Heart left ventricle (tissue), 16 donors: ENCODE results near the gene IL36B. TPM values are rescaled to one million over a fixed set of nuclear protein-coding genes. Genes with fewer than 3 reads are reported as not detected.

Source experiments
- ATAC-seq, 4 donors: fragments of 200-7000 bp; cut with Tn5 transposase; one replicate each; pipeline ENCODE4 v1.9.1; 2020 to 2022; ENCODE audit warnings: moderate library complexity in 4 of 4, mild to moderate bottlenecking in 3 of 4, moderate number of reproducible peaks in 1 of 4
- DNase-seq, 5 donors: peaks; one replicate each; pipeline ENCODE4 v3.0.0-alpha.2; 2020
- H3K27ac ChIP-seq, 12 donors: fragments of 200-600 bp; sonication (generic) in 4 of 12; one replicate each; pipeline versions ENCODE4 v1.5.0 to v1.8.0; 2016 to 2022; ENCODE audit warnings: mild to moderate bottlenecking in 2 of 12
- H3K27me3 ChIP-seq, 9 donors: fragments of 200-600 bp; sonication (generic) in 2 of 9; one replicate each; pipeline versions ENCODE4 v1.5.1 to v1.8.0; 2016 to 2022; ENCODE audit warnings: mild to moderate bottlenecking in 3 of 9
- H3K36me3 ChIP-seq, 9 donors: fragments of 200-600 bp; sonication (generic) in 2 of 9; one replicate each; pipeline versions ENCODE4 v1.5.0 to v1.8.0; 2018 to 2022; ENCODE audit warnings: mild to moderate bottlenecking in 2 of 9
- H3K4me1 ChIP-seq, 12 donors: fragments of 200-600 bp; sonication (generic) in 4 of 12; one replicate each; pipeline versions ENCODE4 v1.5.0 to v1.8.0; 2016 to 2022; ENCODE audit warnings: mild to moderate bottlenecking in 3 of 12
- H3K4me3 ChIP-seq, 12 donors: fragments of 200-600 bp; sonication (generic) in 4 of 12; one replicate each; pipeline versions ENCODE4 v1.5.0 to v1.8.0; 2017 to 2022; ENCODE audit warnings: mild to moderate bottlenecking in 9 of 12, moderate library complexity in 4 of 12
- H3K9me3 ChIP-seq, 12 donors: fragments of 200-600 bp; sonication (generic) in 4 of 12; one replicate each; pipeline versions ENCODE4 v1.5.0 to v1.8.0; 2016 to 2022; ENCODE audit warnings: mild to moderate bottlenecking in 1 of 12
- POLR2A ChIP-seq, 2 donors: fragments of 450-650 bp; IDR thresholded peaks; one replicate each; pipeline ENCODE4 v1.6.1; 2017; ENCODE audit warnings: antibody characterized with exemption in 2 of 2, mild to moderate bottlenecking in 2 of 2, moderate library complexity in 2 of 2
- WGBS, 4 donors: extraction: QIAGEN DNeasy Blood & Tissue Kit in 2 of 4; methylation state at CpG; one replicate each; pipeline versions ENCODE4 v1.1.5 to v1.1.7; 2013 to 2018; 5-methylcytosine and 5-hydroxymethylcytosine counted together
- intact Hi-C, 10 donors: fragments of 100-400 bp; cut with DNase I; formaldehyde crosslinking; loops; one replicate each; pipeline versions ENCODE4 v1.11.1 to v1.14.2; 2022
- polyA plus RNA-seq, 2 donors: library from polyadenylated mRNA; stranded (reverse); fragments of 200-250 nt; gene quantifications; one replicate each; pipeline ENCODE4 v1.2.3, GENCODE V29; 2013
- total RNA-seq, 9 donors: library from RNA; depleted of rRNA in 2 of 9; stranded (reverse); fragments of >200 nt in 2 of 9; fragmentation: NEBNext Ultra II Directional in 3 of 9; extraction: Animal tissue kit (Norgen Biotek cat#: 25700) in 3 of 9; gene quantifications; one replicate each; pipeline versions ENCODE4 v1.1.0 to v1.2.4, GENCODE V29; 2016 to 2023
- TF ChIP-seq, protein P1 (sequence below), 12 donors: fragments of 200-600 bp; sonication (generic) in 4 of 12; IDR thresholded peaks; one replicate each; pipeline versions ENCODE4 v1.5.0 to v1.8.0; 2018 to 2022; ENCODE audit warnings: antibody characterized with exemption in 12 of 12, mild to moderate bottlenecking in 5 of 12
- donor health status: ischemic (EF 13 %, LVEDD 7.1; RV severe dilation, severe dysfunction).
- donor health status: healthy with polysubstance abuse.
- donor health status: DM: no; HTN: yes; CAD: no.
- donor health status: DM: no; HTN: no; CAD: no.
- donor health status: ischemic (EF 25% LVEDD 6.9; RV normal size, moderate dysfunction).
- donor health status: ischemic (EF 25% LVEDD 5.7; RV mildly dilated, moderate dysfunction).
- donor health status: healthy.
- donor health status: DM: yes; HTN: yes; CAD: no.
- donor health status: ischemic (EF 35%, LVEDD 5.7; RV mildly dilated, moderate dysfunction).
- donor health status: nonischemic (EF 11% LVEDD 7.7; RV severe dilation, severe dysfunction).
- donor health status: DM: yes; HTN: yes; CAD: no.
- donor health status: PGD.
- donor health status: ischemic (EF 29% LVEDD 5.4; RV normal size, mild dysfunction).
- donor health status: nonischemic (EF 23%, LVEDD 6.1; RV moderate dilation, normal function).

The IL36B gene
- total and polyA plus RNA-seq, 11 donors = not detected

DNA sequence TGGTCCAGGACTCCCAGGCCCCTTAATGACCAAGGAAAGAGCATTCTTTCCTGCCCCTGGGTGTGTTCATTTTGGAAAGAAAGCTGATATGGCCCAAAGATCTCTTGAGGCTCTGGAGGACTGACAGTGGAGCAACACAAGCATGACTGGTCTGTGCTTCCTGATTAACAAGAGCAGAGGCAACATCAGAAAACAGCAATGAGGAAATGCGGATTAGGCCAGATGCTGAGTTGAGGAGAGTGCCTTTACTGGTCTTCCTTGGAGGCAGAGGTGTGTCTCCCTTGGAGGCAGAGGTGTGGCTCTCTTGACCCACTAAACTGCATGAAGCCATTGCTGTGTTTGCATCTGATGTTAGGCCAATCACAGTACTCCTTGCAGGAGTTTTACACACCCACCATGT lies 19.9 kb downstream of the IL36B start:
- Histone ChIP-seq H3K4me3 (no peak overlapping the region), H3K4me1 (no peaks in the 10 kb centered on the region), H3K27ac (no peak overlapping the region), H3K9me3 (no peaks in the 10 kb centered on the region), H3K27me3 (peaks cover 0 to 23% (median 3%) of the 10 kb centered on the region in 9 donors), H3K36me3 (no peaks in the 10 kb centered on the region)
- DNase-seq (no peak), ATAC-seq (no peak)
- intact Hi-C loops = no loop called here
- WGBS, 4 donors = 82 to 100% (median 88%) methylated on average over 1 of the region's 1 CpG
- no peak for TF ChIP-seq POLR2A (IDR thresholded peaks at IDR 0.05)
- TF ChIP-seq, protein P1, sequence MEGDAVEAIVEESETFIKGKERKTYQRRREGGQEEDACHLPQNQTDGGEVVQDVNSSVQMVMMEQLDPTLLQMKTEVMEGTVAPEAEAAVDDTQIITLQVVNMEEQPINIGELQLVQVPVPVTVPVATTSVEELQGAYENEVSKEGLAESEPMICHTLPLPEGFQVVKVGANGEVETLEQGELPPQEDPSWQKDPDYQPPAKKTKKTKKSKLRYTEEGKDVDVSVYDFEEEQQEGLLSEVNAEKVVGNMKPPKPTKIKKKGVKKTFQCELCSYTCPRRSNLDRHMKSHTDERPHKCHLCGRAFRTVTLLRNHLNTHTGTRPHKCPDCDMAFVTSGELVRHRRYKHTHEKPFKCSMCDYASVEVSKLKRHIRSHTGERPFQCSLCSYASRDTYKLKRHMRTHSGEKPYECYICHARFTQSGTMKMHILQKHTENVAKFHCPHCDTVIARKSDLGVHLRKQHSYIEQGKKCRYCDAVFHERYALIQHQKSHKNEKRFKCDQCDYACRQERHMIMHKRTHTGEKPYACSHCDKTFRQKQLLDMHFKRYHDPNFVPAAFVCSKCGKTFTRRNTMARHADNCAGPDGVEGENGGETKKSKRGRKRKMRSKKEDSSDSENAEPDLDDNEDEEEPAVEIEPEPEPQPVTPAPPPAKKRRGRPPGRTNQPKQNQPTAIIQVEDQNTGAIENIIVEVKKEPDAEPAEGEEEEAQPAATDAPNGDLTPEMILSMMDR (IDR thresholded peaks at IDR 0.05) = no peak

DNA sequence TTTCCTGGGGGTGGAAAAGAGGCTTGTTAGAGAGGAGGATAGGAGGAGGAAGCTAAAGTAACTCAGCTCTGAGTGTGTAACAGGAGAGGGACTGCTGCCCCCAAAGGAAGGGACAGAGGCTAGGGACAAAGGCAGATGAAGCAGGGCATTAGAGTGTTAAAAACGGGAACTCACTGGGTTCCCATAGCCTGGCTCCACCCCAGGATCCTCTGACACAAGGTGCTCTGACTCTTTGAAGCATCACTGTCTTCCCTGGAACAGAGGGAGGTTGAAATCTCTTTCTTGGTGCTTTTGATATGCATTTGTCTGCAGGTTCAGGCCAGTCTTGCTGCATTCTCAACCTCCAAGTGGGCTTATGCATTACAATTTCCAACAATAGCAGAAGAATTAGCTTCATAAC lies 24.6 kb downstream of the IL36B start:
- H3K27me3 ChIP-seq = peaks cover 0 to 32% (median 6%) of the 10 kb centered on the region in 9 donors
- no peaks in the 10 kb centered on the region for H3K9me3 ChIP-seq
- H3K27ac ChIP-seq = no peak overlapping the region
- H3K4me1 ChIP-seq = no peaks in the 10 kb centered on the region
- DNase-seq (no peak), ATAC-seq (no peak)
- H3K36me3 ChIP-seq = no peaks in the 10 kb centered on the region
- TF ChIP-seq, protein P1 (IDR thresholded peaks at IDR 0.05) = no peak
- no peak for TF ChIP-seq POLR2A (IDR thresholded peaks at IDR 0.05)
- WGBS, 4 donors = 0 to 5% (median 2%) methylated on average over 1 of the region's 1 CpG
- no peak overlapping the region for H3K4me3 ChIP-seq
- intact Hi-C loops = no loop called here

DNA sequence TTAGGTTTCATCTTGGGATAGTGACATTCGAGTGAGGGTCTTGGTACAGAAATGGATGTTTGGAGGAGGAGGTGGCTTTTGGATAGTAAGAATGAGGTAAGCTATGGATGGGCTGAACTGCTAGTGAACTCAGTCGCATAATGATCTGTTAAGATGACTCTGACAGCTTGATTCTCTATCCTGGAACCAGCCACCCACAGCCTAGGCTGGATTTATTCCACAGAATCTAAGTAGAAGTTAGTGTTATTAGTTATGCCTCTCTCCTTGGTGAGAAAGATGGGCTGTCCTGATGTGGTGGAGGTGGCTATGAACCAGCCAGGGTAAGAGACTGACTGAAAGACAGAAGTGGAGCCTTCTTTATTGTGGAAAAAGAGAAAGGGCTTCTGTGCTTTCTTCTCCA lies 25.0 kb downstream of the IL36B start:
- H3K4me1 ChIP-seq = no peaks in the 10 kb centered on the region
- H3K36me3 ChIP-seq = no peaks in the 10 kb centered on the region
- H3K9me3 ChIP-seq = no peaks in the 10 kb centered on the region
- no peak for ATAC-seq
- intact Hi-C loops = no loop called here
- H3K27ac ChIP-seq = no peak overlapping the region
- no peak for DNase-seq
- no peak for TF ChIP-seq POLR2A (IDR thresholded peaks at IDR 0.05)
- H3K4me3 ChIP-seq = no peak overlapping the region
- WGBS, 4 donors = 65 to 75% (median 70%) methylated on average over 2 of the region's 2 CpGs
- peaks cover 0 to 35% (median 6%) of the 10 kb centered on the region in 9 donors for H3K27me3 ChIP-seq

DNA sequence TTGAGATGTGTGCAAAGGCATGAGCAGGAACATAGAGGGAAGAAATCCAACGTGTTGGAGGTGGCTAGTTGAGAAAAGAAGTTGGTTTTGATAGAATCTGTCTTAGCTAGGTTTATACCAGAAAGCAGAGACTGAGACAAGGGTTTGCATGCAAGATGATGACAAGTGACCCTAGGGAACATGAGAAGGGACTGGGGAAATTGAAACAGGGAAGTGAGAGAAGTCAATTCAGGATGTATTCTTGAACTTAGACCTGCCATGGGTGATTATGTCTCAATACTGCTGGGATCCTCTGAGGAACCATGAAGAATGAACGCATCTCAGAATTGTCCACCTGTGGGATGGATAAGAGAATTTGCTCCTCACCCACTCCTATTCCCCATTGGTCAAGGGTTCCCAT lies 26.9 kb downstream of the IL36B start:
- WGBS, 4 donors = 45 to 56% (median 52%) methylated on average over 2 of the region's 2 CpGs
- peaks cover 0 to 49% (median 6%) of the 10 kb centered on the region in 9 donors for H3K27me3 ChIP-seq
- no peaks in the 10 kb centered on the region for H3K9me3 ChIP-seq
- no peak overlapping the region for H3K4me3 ChIP-seq
- TF ChIP-seq, protein P1 (IDR thresholded peaks at IDR 0.05) = no peak
- no peak for TF ChIP-seq POLR2A (IDR thresholded peaks at IDR 0.05)
- no peaks in the 10 kb centered on the region for H3K36me3 ChIP-seq
- H3K4me1 ChIP-seq = no peaks in the 10 kb centered on the region
- DNase-seq (no peak), ATAC-seq (no peak)
- no peak overlapping the region for H3K27ac ChIP-seq
- intact Hi-C loops = no loop called here

DNA sequence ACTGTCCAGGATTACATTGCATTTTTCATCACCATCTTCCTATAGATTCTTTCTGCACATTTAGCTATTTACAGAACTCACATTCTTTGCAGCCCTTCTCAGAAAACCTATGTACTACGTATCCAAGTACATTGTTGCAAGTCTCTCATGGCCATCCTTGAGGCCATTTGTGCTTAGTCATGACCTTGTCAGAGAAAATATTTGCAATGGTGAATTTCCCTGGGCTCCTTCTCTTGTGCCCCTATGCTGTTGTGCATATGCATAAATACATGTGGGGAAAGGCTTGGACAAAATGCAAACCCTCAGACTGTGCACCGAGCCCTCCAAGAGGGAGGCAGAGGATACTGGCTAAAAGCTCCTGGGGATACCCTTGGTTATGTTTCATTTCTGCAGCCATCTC lies 27.9 kb downstream of the IL36B start:
- Histone ChIP-seq H3K4me1 (no peaks in the 10 kb centered on the region), H3K27ac (no peak overlapping the region), H3K9me3 (no peaks in the 10 kb centered on the region), H3K36me3 (no peaks in the 10 kb centered on the region), H3K27me3 (peaks cover 0 to 44% (median 5%) of the 10 kb centered on the region in 9 donors), H3K4me3 (no peak overlapping the region)
- DNase-seq (no peak), ATAC-seq (no peak)
- intact Hi-C loops = no loop called here
- no peak for TF ChIP-seq POLR2A (IDR thresholded peaks at IDR 0.05)
- TF ChIP-seq, protein P1 (IDR thresholded peaks at IDR 0.05) = no peak
- 88 to 92% (median 91%) methylated on average over 2 of the region's 2 CpGs for WGBS, 4 donors
